ENCODE results near the gene NCKIPSD.

Gene NCKIPSD

DNA sequence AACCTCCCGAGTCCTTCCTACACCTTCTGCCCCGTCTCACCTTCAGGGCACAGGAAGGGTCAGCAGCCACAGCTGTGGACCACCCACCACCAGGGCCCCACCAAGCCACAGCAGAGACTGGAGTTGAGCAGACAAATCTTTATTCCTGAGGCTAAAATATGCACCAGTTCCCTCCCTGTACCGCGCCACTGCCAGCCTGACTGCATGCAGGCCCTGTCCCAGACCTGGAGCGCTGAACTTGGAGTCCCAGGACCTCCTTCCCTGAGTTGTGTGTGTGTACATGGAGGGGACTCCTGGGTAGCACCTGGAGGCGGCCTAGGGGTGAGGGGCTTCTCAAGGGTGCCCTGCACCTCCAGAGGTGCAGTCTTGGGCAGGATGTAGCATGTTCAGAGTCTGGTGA, 60.1 kb downstream of the NCKIPSD start:
- Histone ChIP-seq H3K36me3 (ENCODE audit: low read depth) (peaks cover 49% of the 10 kb centered on the region), H3K4me3 (ENCODE audit: severe bottlenecking) (no peak overlapping the region)
- TF ChIP-seq, protein P1, sequence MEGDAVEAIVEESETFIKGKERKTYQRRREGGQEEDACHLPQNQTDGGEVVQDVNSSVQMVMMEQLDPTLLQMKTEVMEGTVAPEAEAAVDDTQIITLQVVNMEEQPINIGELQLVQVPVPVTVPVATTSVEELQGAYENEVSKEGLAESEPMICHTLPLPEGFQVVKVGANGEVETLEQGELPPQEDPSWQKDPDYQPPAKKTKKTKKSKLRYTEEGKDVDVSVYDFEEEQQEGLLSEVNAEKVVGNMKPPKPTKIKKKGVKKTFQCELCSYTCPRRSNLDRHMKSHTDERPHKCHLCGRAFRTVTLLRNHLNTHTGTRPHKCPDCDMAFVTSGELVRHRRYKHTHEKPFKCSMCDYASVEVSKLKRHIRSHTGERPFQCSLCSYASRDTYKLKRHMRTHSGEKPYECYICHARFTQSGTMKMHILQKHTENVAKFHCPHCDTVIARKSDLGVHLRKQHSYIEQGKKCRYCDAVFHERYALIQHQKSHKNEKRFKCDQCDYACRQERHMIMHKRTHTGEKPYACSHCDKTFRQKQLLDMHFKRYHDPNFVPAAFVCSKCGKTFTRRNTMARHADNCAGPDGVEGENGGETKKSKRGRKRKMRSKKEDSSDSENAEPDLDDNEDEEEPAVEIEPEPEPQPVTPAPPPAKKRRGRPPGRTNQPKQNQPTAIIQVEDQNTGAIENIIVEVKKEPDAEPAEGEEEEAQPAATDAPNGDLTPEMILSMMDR (IDR thresholded peaks at IDR 0.05; ENCODE audit: poor library complexity, severe bottlenecking), result no peak

DNA sequence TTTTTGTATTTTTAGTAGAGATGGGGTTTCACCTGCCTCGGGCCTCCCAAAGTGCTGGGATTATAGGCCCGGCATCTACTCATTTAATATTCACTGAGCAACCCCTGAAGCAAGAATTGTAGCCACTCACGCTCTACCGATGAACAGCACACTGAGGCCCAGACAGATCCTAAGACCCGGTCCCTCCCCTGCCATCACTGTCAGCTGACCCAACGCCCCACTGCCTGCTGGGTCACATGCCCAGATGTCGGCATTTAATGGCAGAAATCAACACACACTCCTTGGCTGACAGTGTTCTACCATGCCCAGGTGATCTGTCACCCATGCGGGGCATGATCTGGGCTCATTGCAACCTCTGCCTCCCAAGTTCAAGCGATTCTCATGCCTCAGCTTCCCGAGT, 60.9 kb downstream of the NCKIPSD start:
- no peak overlapping the region for H3K4me3 ChIP-seq (ENCODE audit: severe bottlenecking)
- H3K36me3 ChIP-seq (ENCODE audit: low read depth), result peaks cover 41% of the 10 kb centered on the region

More for the DNA sequence above, 60.1 kb downstream of the NCKIPSD start:
- H3K4me1 ChIP-seq (ENCODE audit: insufficient read depth, poor library complexity, severe bottlenecking), result no peaks in the 10 kb centered on the region
- H3K27ac ChIP-seq (ENCODE audit: poor library complexity, severe bottlenecking), result no peak overlapping the region
- DNase-seq (ENCODE audit: low spot score), result no peak
- H3K27me3 ChIP-seq (ENCODE audit: insufficient read depth, poor library complexity, severe bottlenecking), result no peaks in the 10 kb centered on the region
- H3K9me3 ChIP-seq (ENCODE audit: severe bottlenecking), result no peaks in the 10 kb centered on the region
- ATAC-seq (ENCODE audit: low read depth), result no peak

DNA sequence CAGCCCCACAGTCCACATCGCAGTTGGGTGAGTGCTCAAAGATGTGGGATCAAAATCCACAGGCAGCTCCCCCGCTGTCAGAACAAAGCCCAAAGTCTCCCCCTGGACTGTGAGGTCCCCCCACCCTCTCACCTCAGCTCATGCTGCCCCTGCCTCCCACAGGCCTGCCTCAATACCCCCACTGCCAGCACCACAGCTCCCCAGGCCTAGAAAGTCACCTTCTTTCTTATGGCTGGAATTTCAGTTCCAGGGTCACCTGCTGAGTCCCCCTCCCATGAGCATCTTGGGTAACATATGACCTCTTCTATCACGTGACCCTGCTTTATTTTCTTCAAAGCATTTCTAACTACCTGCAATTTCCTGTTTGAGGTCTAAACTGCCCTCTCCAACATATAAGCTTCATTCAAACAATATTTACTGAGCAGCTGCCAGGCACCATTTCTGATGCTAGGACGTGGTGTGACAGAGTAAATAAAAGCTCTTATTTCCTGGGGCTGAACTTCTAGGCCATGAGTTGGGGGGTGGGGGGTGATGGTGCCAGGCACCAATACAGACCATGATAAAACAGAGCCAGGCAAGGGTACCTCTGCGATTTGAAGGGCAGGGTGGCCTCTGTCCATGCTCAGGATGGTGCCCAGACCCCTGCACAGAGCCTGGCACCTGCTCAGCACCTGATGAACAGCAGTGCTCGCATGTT, 61.7 kb downstream of the NCKIPSD start:
- TF ChIP-seq, protein P1 (IDR thresholded peaks at IDR 0.05; ENCODE audit: poor library complexity, severe bottlenecking), result no peak
- ATAC-seq (ENCODE audit: low read depth), result no peak
- no peaks in the 10 kb centered on the region for H3K27me3 ChIP-seq (ENCODE audit: insufficient read depth, poor library complexity, severe bottlenecking)
- no peak overlapping the region for H3K4me3 ChIP-seq (ENCODE audit: severe bottlenecking)
- H3K4me1 ChIP-seq (ENCODE audit: insufficient read depth, poor library complexity, severe bottlenecking), result no peaks in the 10 kb centered on the region
- DNase-seq (ENCODE audit: low spot score), result no peak
- no peaks in the 10 kb centered on the region for H3K9me3 ChIP-seq (ENCODE audit: severe bottlenecking)
- peaks cover 33% of the 10 kb centered on the region for H3K36me3 ChIP-seq (ENCODE audit: low read depth)
- H3K27ac ChIP-seq (ENCODE audit: poor library complexity, severe bottlenecking), result no peak overlapping the region

More for the DNA sequence above, 60.9 kb downstream of the NCKIPSD start:
- DNase-seq (ENCODE audit: low spot score) (no peak), ATAC-seq (ENCODE audit: low read depth) (no peak)
- TF ChIP-seq, protein P1 (IDR thresholded peaks at IDR 0.05; ENCODE audit: poor library complexity, severe bottlenecking), result no peak
- Histone ChIP-seq H3K9me3 (ENCODE audit: severe bottlenecking) (no peaks in the 10 kb centered on the region), H3K27me3 (ENCODE audit: insufficient read depth, poor library complexity, severe bottlenecking) (no peaks in the 10 kb centered on the region), H3K4me1 (ENCODE audit: insufficient read depth, poor library complexity, severe bottlenecking) (no peaks in the 10 kb centered on the region), H3K27ac (ENCODE audit: poor library complexity, severe bottlenecking) (no peak overlapping the region)

All from RWPE2 (cell line).